RWPE2 (cell line): ENCODE results near the gene ZDHHC16.
"Not testable (repeated sequence)": the region's sequence is repeated elsewhere in the genome, so short reads cannot be mapped to it uniquely, and the experiment has no call there.

Experiments
- ATAC-seq: fragments of 200-7000 bp; cut with Tn5 transposase; 3 replicates; pipeline ENCODE4 v1.9.1; 2021; ENCODE audit warnings: low read depth
- DNase-seq: peaks from one replicate; pipeline ENCODE4 v3.0.0-alpha.2; 2020; ENCODE audit warnings: low spot score
- H3K27ac ChIP-seq: fragments of 450-650 bp; 2 replicates; pipeline ENCODE4 v1.5.1; 2017; ENCODE audit warnings: mild to moderate bottlenecking; ENCODE audit not compliant: poor library complexity, severe bottlenecking
- H3K27me3 ChIP-seq: fragments of 250-450 bp; sonication (Bioruptor Pico); 2 replicates; pipeline ENCODE4 v1.5.1; 2021; ENCODE audit warnings: mild to moderate bottlenecking, moderate library complexity; ENCODE audit not compliant: insufficient read depth, poor library complexity, severe bottlenecking
- H3K36me3 ChIP-seq: fragments of 250-450 bp; sonication (Bioruptor Pico); 2 replicates; pipeline ENCODE4 v1.5.1; 2020; ENCODE audit warnings: low read depth, mild to moderate bottlenecking, moderate library complexity
- H3K4me1 ChIP-seq: fragments of 250-450 bp; sonication (Bioruptor Pico); 2 replicates; pipeline ENCODE4 v1.5.1; 2021; ENCODE audit warnings: mild to moderate bottlenecking, moderate library complexity; ENCODE audit not compliant: insufficient read depth, poor library complexity, severe bottlenecking
- H3K4me3 ChIP-seq: fragments of 250-450 bp; sonication (Bioruptor Pico); 2 replicates; pipeline ENCODE4 v1.5.1; 2021; ENCODE audit warnings: mild to moderate bottlenecking, moderate library complexity; ENCODE audit not compliant: severe bottlenecking
- H3K9me3 ChIP-seq: fragments of 250-450 bp; sonication (Bioruptor Pico); 2 replicates; pipeline ENCODE4 v1.5.1; 2021; ENCODE audit warnings: mild to moderate bottlenecking, moderate library complexity; ENCODE audit not compliant: severe bottlenecking
- CTCF ChIP-seq: fragments of 450-650 bp; IDR thresholded peaks from one replicate; pipeline ENCODE4 v1.5.1; 2017; ENCODE audit warnings: mild to moderate bottlenecking, moderate library complexity; ENCODE audit not compliant: poor library complexity, severe bottlenecking

The ZDHHC16 gene

GRCh38 chr10:97474918-97475317 lies 28.9 kb downstream of the ZDHHC16 start:
- TF ChIP-seq CTCF = no peak
- DNase-seq = no peak
- peaks cover 100% of the 10 kb centered on the region for H3K36me3 ChIP-seq

GRCh38 chr10:97475936-97476594 lies 30.1 kb downstream of the ZDHHC16 start:
- Histone ChIP-seq H3K4me1 (peaks cover 24% of the 10 kb centered on the region), H3K9me3 (no peaks in the 10 kb centered on the region), H3K27me3 (no peaks in the 10 kb centered on the region), H3K27ac (no peak overlapping the region), H3K4me3 (no peak overlapping the region), H3K36me3 (peaks cover 98% of the 10 kb centered on the region)
- ATAC-seq (no peak), DNase-seq (no peak)
- TF ChIP-seq CTCF = no peak

More at GRCh38 chr10:97474918-97475317, 28.9 kb downstream of the ZDHHC16 start:
- Histone ChIP-seq H3K4me3 (no peak overlapping the region), H3K9me3 (no peaks in the 10 kb centered on the region), H3K27me3 (no peaks in the 10 kb centered on the region), H3K27ac (no peak overlapping the region), H3K4me1 (peaks cover 13% of the 10 kb centered on the region)
- ATAC-seq = no peak

DNA sequence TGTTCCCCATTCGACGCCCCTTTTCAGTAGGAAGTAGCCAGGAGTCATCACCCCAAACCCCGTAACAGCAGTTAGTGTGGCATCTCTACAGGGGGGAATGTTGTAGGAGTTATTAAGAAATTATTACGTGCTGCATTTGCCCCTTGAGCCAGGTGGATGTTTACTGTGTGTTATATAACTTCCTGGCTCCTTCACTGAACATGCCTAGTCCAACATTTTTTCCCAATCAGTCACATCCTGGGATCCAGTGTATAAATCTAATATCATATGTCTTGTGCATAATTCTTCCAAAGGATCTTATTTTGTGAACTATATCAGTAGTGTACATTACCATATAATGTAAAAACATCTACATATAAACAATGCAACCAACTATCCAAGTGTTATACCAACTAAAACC lies 33.4 kb downstream of the ZDHHC16 start:
- H3K4me3 ChIP-seq, DNase-seq, H3K9me3 ChIP-seq, H3K27me3 ChIP-seq: not testable (repeated sequence)
- Histone ChIP-seq H3K36me3 (peaks cover 93% of the 10 kb centered on the region), H3K27ac (peak overlapping the region; percentile 79), H3K4me1 (peaks cover 41% of the 10 kb centered on the region)
- ATAC-seq = peak; percentile 29; the same call in 1 of the 3 replicates

GRCh38 chr10:97479939-97480338 lies 34.0 kb downstream of the ZDHHC16 start:
- Histone ChIP-seq H3K9me3 (no peaks in the 10 kb centered on the region), H3K27ac (peak overlapping the region; percentile 79), H3K36me3 (peaks cover 93% of the 10 kb centered on the region), H3K4me1 (peaks cover 41% of the 10 kb centered on the region), H3K27me3 (no peaks in the 10 kb centered on the region), H3K4me3 (no peak overlapping the region)
- ATAC-seq (no peak), DNase-seq (no peak)
- no peak for TF ChIP-seq CTCF

DNA sequence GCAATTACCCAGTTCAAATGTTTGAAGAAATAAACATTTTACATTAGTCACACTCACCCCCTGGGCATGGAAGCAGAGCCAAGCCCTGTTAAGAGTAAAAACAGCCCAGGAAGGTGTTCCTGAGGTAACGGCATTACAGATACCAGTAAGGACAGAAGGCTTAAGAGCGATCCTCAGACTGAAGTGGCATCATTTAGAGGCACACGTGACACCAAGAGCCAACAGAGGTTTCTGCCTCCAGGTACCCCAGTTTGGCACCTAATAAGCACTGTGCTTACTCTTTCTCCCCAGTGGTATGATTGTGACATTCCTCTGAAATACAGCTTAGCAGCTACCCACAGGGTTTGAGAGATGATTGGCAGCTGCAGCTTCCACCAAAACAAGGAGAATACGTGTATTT lies 35.1 kb downstream of the ZDHHC16 start:
- TF ChIP-seq CTCF = no peak
- Histone ChIP-seq H3K36me3 (peaks cover 93% of the 10 kb centered on the region), H3K9me3 (no peaks in the 10 kb centered on the region), H3K4me1 (peaks cover 41% of the 10 kb centered on the region), H3K27ac (peak overlapping the region; percentile 79), H3K4me3 (no peak overlapping the region), H3K27me3 (no peaks in the 10 kb centered on the region)
- DNase-seq (no peak), ATAC-seq (peak; percentile 86)
